KBM-7 (cell line): ENCODE measurements around the gene EVX1.
A peak's percentile ranks its signal among the peaks of the same experiment; 100 is the strongest.

Experiments used
- DNase-seq: peaks from one replicate; pipeline ENCODE4 v3.0.0-alpha.2; 2015
- in situ Hi-C: fragments of 300-500 bp; cut with MboI; formaldehyde crosslinking; loops from 2 replicates; pipeline ENCODE4 v1.14.3; 2020; ENCODE audit warnings: low sequenced_read_pairs, low pct_unique_long_range_greater_than_20kb, mixed read lengths

The EVX1 gene

GRCh38 chr7:27242555-27243339 is at the start of gene EVX1:
Gene EVX1 (plus strand): TSS chr7:27242802. CDS start chr7:27243031, 229 bp downstream.
- peak; percentile 45 for DNase-seq
- in situ Hi-C loops = loop anchor here (25.0 kb wide), 1 partner anchor 345 kb away; no protein-coding TSS in a partner anchor

GRCh38 chr7:27193335-27194001 is 49.1 kb upstream of the EVX1 start:
- in situ Hi-C loops = loop anchor here (25.0 kb wide), 1 partner anchor 831 kb away; no protein-coding TSS in a partner anchor
- DNase-seq = no peak

- in situ Hi-C loops = loop anchor here (25.0 kb wide), 1 partner anchor 832 kb away; no protein-coding TSS in a partner anchor
- DNase-seq = no peak
Measured at GRCh38 chr7:27194002-27194352, 48.6 kb upstream of the EVX1 start.

- no peak for DNase-seq
- in situ Hi-C loops = loop anchor here (25.0 kb wide), 1 partner anchor 833 kb away; no protein-coding TSS in a partner anchor
Measured at GRCh38 chr7:27194686-27195379, 47.8 kb upstream of the EVX1 start.

GRCh38 chr7:27196287-27196767 is 46.3 kb upstream of the EVX1 start:
- DNase-seq = peak; percentile 84
- in situ Hi-C loops = loop anchor here (25.0 kb wide), 1 partner anchor 834 kb away; no protein-coding TSS in a partner anchor

DNA sequence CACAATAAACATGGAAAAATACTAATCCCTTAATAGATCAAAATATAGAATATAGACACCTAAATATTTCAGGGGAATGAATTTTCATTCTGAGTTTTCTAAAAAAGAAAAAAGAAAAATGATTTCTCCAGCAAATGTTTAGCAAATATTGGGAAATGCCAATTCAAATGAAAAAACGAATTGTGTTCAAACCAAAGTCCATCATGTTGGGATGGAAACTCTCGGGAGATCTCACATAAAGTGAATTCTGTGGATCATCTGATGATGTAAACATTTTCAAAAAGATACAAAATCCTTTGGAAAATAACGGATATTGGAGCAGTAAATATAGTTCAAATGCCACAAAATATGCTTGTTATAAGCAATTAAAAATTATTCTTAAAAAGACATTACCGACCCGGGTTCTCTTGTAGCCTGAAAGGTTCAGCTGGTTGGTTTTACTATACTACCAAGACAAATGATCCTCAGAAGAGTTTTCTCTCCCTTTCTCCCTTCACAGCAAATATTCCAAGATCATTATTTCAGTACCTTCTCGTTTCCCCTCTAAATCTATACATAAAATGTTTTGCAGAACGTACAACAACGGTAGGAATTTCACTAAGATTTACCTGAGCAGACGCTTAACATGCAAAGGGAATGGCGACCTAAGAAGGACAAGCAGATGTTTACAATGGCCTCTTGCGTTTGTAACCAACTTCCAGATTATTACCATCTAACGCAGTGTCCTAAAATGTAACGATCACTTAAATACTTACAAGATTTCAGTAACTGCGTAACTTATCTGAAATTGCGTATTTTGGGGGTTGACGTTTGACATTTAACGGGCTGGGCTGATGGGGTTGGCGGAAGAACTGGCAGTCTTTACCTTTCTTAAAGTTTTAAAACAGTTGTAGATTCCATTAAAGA is 45.2 kb upstream of the EVX1 start:
- in situ Hi-C loops = loop anchor here (25.0 kb wide), 1 partner anchor 835 kb away; no protein-coding TSS in a partner anchor
- no peak for DNase-seq

DNA sequence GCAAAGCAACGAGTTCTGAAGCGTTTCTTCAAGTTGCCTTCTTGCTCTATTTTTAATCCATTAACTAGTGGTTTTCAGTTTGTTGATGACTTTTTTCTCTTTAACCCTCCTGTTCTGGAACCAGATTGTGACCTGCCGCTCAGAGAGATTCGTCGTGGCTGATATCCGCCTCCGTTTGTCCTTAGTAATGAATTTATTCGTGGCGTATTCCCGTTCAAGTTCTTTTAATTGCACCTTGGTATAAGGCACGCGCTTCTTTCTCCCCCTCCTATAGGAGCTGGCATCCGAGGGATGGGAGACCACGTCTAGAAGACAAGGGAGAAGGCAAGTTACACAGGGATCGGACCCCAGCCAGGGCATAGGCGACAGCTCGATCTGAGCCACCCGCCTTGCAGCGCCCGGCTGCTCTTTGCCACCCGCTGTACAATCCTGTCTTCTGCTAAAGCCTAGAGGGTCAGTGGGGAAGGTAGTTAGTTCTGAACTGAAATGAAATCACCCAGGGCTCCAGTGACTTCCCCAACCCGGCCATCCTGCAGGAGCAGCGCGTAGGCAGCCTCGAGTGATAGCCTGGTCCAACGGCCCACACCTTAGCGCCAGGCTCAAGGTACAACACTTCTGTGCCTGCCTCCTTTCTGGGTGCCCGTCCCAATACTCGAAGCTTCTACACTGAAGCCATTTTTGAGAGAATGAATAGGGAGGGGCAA is 44.3 kb upstream of the EVX1 start:
- in situ Hi-C loops = loop anchor here (25.0 kb wide), 1 partner anchor 836 kb away; no protein-coding TSS in a partner anchor
- peak; percentile 55 for DNase-seq

DNA sequence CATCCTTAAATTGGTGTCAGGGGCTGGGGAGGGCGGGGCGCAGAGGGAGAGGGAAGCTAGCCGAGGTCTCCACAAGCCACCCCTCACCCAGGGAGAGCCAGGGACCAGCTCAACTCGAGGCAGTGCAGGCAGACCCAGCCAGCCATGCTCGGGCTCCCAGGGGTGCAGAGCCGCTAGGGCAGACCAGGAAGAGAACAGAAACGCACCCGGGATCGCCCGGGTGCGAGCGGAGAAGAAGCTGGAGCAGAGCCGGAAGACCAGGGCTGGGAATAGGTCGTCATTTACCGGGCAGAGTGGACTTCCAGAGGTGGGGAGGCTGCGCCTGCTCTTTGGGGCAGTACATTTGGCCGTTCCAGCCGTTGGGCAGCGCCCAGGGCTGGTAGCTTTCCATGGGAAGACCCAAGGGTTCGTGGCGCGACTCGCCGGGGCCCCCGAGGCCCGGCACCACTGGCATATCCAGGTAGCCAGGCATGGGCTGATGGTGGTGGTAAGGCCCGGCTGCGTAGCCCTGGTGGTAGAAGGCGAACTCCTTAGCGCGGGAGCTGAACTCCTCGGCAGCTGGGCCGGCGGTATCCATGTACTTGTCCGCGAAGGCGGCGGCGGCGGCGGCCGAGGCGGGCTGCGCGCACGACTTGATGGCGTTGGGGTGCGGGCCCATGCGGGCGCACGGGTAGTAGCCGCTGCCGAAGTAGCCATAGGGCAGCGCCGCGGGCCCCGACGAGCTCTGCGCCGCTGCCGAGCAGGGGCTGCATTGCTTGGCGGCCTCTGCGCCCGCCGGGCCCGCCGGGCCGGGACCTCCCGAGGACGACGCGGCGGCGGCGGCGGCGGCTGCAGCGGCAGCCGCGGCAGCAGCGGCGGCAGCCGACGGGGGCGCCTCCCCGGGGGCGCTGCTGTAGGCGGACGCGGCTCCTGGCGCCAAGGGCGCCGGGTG is 43.5 kb upstream of the EVX1 start:
- no peak for DNase-seq
- in situ Hi-C loops = loop anchor here (25.0 kb wide), 1 partner anchor 837 kb away; no protein-coding TSS in a partner anchor

- DNase-seq = peak; percentile 90
- in situ Hi-C loops = loop anchor here (25.0 kb wide), 1 partner anchor 838 kb away; no protein-coding TSS in a partner anchor
Measured at GRCh38 chr7:27199849-27200760, 42.5 kb upstream of the EVX1 start, which contains the start of gene HOXA13. Gene HOXA13 (minus strand): TSS chr7:27200091. CDS start chr7:27200077, 14 bp downstream.

- peak; percentile 85 for DNase-seq
- in situ Hi-C loops = no loop called here
Measured at GRCh38 chr7:27200761-27201579, 41.6 kb upstream of the EVX1 start.

GRCh38 chr7:27201580-27202017 is 41.0 kb upstream of the EVX1 start:
- in situ Hi-C loops = no loop called here
- peak; percentile 60 for DNase-seq

GRCh38 chr7:27202018-27202861 is 40.4 kb upstream of the EVX1 start:
- in situ Hi-C loops = no loop called here
- DNase-seq = peak; percentile 48

GRCh38 chr7:27202862-27203134 is 39.8 kb upstream of the EVX1 start:
- DNase-seq = peak; percentile 49
- in situ Hi-C loops = no loop called here

GRCh38 chr7:27203365-27203953 is 39.1 kb upstream of the EVX1 start:
- DNase-seq = peak; percentile 20
- in situ Hi-C loops = no loop called here
